Karpas-422 (cell line): ENCODE data around the gene ADORA1. TPM values are rescaled to one million over a fixed set of nuclear protein-coding genes. Genes with fewer than 3 reads are reported as not detected.
A peak's percentile ranks its signal among the peaks of the same experiment; 100 is the strongest.

Experiments
- DNase-seq: peaks from one replicate; pipeline ENCODE4 v3.0.0-alpha.2; 2015
- H2AFZ ChIP-seq: fragments of 200-600 bp; sonication (generic); 2 replicates; pipeline ENCODE4 v1.6.1; 2014; ENCODE audit warnings: antibody characterized with exemption, low read length, mixed read lengths
- H3K27ac ChIP-seq: fragments of 200-600 bp; sonication (generic); 2 replicates; pipeline ENCODE4 v1.5.1; 2014; ENCODE audit warnings: mild to moderate bottlenecking, low read length, moderate library complexity
- H3K27me3 ChIP-seq: fragments of 200-600 bp; sonication (generic); 2 replicates; pipeline ENCODE4 v1.6.1; 2014; ENCODE audit warnings: low read length, mixed read lengths
- H3K36me3 ChIP-seq: fragments of 200-600 bp; sonication (generic); 2 replicates; pipeline ENCODE4 v1.6.1; 2014; ENCODE audit warnings: low read length, mixed read lengths; ENCODE audit not compliant: insufficient read depth
- H3K4me1 ChIP-seq: fragments of 200-600 bp; sonication (generic); 2 replicates; pipeline ENCODE4 v1.6.1; 2014; ENCODE audit warnings: mild to moderate bottlenecking, low read length, mixed read lengths
- H3K4me2 ChIP-seq: fragments of 200-600 bp; sonication (generic); 2 replicates; pipeline ENCODE4 v1.6.1; 2014; ENCODE audit warnings: low read length, low read depth, mild to moderate bottlenecking; ENCODE audit not compliant: poor library complexity, severe bottlenecking
- H3K4me3 ChIP-seq: fragments of 200-600 bp; sonication (generic); 2 replicates; pipeline ENCODE4 v1.5.1; 2014; ENCODE audit warnings: mild to moderate bottlenecking, antibody characterized with exemption, low read length, mixed read lengths
- H3K79me2 ChIP-seq: fragments of 200-600 bp; sonication (generic); 2 replicates; pipeline ENCODE4 v1.6.1; 2014; ENCODE audit warnings: mild to moderate bottlenecking, low read length, mixed read lengths
- H3K9ac ChIP-seq: fragments of 200-600 bp; sonication (generic); 2 replicates; pipeline ENCODE4 v1.6.0; 2014; ENCODE audit warnings: low read length
- H3K9me2 ChIP-seq: fragments of 200-600 bp; sonication (generic), shearing (Covaris generic); replicated peaks from 2 replicates; pipeline ENCODE4 v1.6.0; 2014; ENCODE audit warnings: mild to moderate bottlenecking, low read length, moderate library complexity; ENCODE audit not compliant: insufficient read depth
- H3K9me3 ChIP-seq: fragments of 300-700, 200-600 bp; sonication (generic); 2 replicates; pipeline ENCODE4 v1.6.1; 2014; ENCODE audit warnings: low read length, mixed read lengths
- H4K20me1 ChIP-seq: fragments of 200-600 bp; sonication (generic); 2 replicates; pipeline ENCODE4 v1.6.1; 2014; ENCODE audit warnings: mild to moderate bottlenecking, antibody characterized with exemption, low read length, low read depth; ENCODE audit not compliant: insufficient read depth
- total RNA-seq: library from RNA; depleted of rRNA; stranded (reverse); fragments of >200 nt; shearing (Covaris generic); gene quantifications from 2 replicates; pipeline ENCODE4 v1.2.3, GENCODE V29; 2014; ENCODE audit warnings: low replicate concordance

The ADORA1 gene
- total RNA-seq, 1 experiment from 2014 or later, result not detected

DNA sequence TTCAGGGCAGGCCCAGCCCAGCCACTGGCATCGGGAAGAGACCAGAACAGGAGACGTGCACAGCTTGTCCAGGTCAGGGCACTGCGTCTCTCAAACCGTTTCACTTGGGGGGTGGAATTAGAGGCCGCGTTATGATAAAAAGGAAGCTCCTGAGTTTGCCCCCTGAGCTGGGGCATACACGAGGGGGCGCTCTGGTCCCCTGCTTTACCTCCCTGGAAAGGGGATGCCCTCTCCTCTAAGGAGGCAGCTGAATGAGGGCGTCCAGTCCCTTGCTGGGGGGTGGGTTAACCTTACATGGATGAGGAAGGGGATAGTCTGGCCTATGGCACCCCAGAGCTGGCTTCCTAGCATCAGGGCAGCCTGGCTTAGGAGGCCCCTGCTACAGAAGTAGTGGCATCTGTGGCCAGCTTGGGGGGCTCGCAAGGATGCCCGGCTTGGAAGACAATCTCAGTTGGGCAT lies 44.0 kb upstream of the ADORA1 start:
- no peak overlapping the region for H2AFZ ChIP-seq
- H3K36me3 ChIP-seq, result no peaks in the 10 kb centered on the region
- 0 out of 2 replicates have a peak, but pooled peaks cover 3% of the 10 kb centered on the region for H3K4me1 ChIP-seq
- no peak overlapping the region for H3K4me3 ChIP-seq
- H4K20me1 ChIP-seq, result no peaks in the 10 kb centered on the region
- H3K9me2 ChIP-seq, result no peaks in the 10 kb centered on the region
- no peak overlapping the region for H3K27ac ChIP-seq
- no peaks in the 10 kb centered on the region for H3K79me2 ChIP-seq
- peak; percentile 49 for DNase-seq
- H3K27me3 ChIP-seq, result no peaks in the 10 kb centered on the region
- H3K9me3 ChIP-seq, result no peaks in the 10 kb centered on the region
- no peak overlapping the region for H3K9ac ChIP-seq
- H3K4me2 ChIP-seq, result no peak overlapping the region

DNA sequence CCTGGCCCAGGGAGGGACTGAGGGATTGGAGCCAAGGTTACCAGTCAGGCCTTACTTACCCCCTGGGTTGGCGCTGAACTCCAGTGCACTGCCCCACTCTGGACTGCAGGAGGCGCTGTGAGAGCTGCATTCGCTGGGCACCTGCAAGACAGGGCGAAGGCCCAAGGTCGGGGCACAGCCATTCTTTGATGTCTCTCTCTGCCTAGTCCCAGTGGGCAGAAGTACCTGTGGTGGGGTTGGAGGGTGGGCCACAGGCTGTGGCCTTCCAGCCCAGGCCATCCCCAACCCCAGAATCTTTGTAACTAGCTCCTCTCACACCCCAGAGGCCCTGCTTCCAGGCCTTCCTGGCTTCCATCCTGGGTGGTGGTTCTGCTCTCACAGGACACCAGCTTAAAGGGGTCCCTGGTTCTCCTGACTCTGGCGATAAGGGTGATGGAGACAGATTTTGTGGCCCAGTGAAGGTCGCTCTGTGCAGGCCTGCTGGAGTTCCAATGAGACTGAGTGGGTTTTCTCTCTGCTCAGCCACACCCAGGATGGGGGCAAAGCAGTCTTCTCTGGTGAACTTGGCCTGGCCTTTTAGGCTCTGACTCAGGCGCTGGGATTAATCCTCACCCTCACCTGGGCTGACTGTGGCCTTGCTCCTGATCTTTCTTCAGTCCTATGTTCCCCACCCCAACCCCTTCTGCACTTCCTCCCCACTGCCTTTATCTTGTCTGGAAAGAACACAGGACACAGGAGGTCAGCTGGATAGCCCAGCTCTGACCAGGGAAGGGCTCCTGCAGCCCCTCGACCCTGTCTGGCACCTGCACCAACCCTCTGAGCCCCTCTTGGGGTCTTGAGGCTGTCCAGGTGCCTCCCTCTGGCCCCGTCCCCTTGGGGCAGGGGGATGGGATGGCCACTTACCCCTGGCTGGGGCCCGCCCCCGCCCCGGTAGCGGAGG lies 42.7 kb upstream of the ADORA1 start:
- Histone ChIP-seq H2AFZ (peak overlapping the region; percentile 32; the same call in 1 of the 2 replicates), H3K27me3 (no peaks in the 10 kb centered on the region), H3K4me2 (no peak overlapping the region), H3K4me1 (peaks cover 6% of the 10 kb centered on the region), H3K9ac (no peak overlapping the region), H4K20me1 (no peaks in the 10 kb centered on the region), H3K4me3 (no peak overlapping the region), H3K36me3 (no peaks in the 10 kb centered on the region), H3K9me2 (no peaks in the 10 kb centered on the region), H3K79me2 (no peaks in the 10 kb centered on the region), H3K27ac (no peak overlapping the region), H3K9me3 (no peaks in the 10 kb centered on the region)
- peak; percentile 91 for DNase-seq

DNA sequence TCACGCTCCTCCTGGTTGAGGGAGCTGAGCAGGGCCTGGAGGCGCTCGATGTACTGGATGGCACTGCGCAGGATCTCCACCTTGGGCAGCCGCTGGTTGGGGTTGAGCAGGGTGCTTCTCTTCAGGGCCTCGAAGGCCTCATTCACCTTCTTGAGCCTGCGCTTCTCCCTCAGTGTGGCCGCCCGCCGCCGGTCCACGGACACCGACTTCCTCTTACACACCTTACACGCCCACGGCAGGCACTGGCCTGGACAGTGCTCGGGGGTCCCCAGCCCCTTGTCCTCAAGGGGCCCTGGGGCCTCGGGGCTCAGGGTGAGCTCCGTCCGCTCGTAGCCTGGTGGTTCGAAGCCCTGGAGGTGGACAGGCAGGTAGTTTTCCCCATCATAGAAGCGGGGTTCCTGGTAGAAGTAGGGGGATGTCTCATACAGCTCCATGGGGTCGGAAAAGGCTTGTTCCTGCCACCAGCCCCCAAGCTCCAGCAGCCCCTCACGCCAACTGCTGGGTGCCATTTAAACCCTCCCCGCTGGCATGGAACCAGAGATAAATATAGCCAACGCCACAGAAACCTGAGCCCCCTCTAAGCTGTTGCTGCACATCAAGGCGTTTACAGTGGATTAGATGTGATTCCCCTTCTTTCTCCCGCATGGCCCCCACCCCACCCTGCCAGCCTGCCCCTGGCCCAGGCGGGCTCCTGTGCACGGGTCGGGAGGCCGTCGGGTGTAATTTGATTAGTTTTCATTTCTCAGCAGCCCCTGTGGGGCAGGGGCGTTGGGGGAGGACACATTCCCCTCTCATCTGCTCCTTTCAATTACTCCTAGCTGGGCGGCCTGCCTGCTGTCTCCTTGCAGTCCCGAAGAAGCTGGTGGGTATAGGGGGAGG lies 41.8 kb upstream of the ADORA1 start, which contains the start of gene MYOG:
MYOG (minus strand) TSS at position 485 of the 879 bp plus-strand sequence; CDS start at position 434, 51 bp downstream.
- Histone ChIP-seq H3K9me3 (no peaks in the 10 kb centered on the region), H3K4me2 (no peak within 1 kb of the TSS), H4K20me1 (no peaks in the 10 kb centered on the region), H3K9me2 (no peaks in the 10 kb centered on the region), H3K36me3 (no peaks in the 10 kb centered on the region), H3K9ac (no peak within 1 kb of the TSS), H3K27me3 (no peaks in the 10 kb centered on the region), H3K4me3 (no peak within 1 kb of the TSS), H2AFZ (peak within 1 kb of the TSS; percentile 32; the same call in 1 of the 2 replicates), H3K4me1 (peaks cover 14% of the 10 kb centered on the region), H3K27ac (no peak within 1 kb of the TSS), H3K79me2 (no peaks in the 10 kb centered on the region)
- no peak for DNase-seq

DNA sequence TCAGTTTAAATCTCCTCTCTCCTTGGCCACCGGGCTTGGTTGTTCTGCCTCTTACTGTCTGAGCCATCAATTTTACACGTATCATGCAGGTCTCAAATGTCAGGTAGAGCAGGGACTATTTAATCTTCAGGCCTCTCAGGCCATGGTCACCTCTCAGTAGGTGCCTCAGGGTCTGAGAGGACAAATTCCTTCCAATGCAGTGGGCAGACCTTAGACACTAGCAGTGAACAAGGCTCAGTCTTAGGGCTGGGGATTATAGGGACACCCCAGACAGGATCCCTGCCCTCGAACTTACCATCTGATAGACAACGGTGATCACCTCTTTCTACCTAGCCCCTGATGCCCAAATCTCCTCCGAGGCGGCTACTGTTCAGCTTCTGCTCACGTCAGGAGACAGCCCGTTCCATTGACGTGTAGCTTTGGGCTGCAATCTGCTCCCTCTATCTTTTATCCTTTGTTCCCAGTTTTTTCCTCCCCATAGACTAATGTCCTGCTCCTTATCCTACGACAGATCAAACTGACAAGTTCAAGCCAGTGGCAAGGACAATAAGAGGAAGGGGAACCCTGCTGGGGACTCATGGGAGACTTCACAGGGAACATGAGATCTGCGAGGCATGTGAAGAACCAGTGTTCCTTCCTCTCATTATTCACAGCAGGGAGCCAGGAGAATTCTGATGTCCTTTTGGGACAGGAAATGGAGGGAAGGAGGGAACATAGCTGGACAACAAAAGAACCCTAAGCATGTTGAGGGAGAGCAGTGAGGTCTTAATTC lies 40.3 kb upstream of the ADORA1 start:
- Histone ChIP-seq H3K79me2 (no peaks in the 10 kb centered on the region), H3K9me2 (no peaks in the 10 kb centered on the region), H4K20me1 (no peaks in the 10 kb centered on the region), H3K27me3 (no peaks in the 10 kb centered on the region), H2AFZ (no peak overlapping the region), H3K9ac (no peak overlapping the region), H3K4me3 (no peak overlapping the region), H3K4me1 (peaks cover 17% of the 10 kb centered on the region), H3K9me3 (no peaks in the 10 kb centered on the region), H3K36me3 (no peaks in the 10 kb centered on the region), H3K27ac (no peak overlapping the region), H3K4me2 (no peak overlapping the region)
- no peak for DNase-seq

DNA sequence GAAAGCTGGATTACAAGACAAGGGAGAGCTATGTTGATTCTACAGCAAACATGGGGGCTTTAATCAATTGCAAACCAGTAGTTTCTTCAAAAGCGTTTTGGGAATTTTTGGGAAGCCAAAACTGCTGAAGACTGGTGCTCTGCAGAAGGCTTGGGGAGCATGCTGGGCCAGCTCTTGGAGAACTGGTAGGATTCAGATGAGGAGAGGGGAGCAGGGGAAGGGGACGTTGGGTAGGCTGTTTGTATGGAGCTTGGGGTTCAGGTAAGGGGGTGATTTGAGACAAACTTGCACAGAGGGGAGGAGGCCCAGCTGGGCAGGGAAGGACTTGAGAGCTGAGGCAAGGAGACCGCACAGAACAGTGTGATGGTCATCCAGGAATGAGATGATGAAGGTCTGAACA lies 39.1 kb upstream of the ADORA1 start:
- no peaks in the 10 kb centered on the region for H3K79me2 ChIP-seq
- no peak overlapping the region for H2AFZ ChIP-seq
- H3K4me1 ChIP-seq, result peaks cover 14% of the 10 kb centered on the region
- H3K9me2 ChIP-seq, result no peaks in the 10 kb centered on the region
- H3K36me3 ChIP-seq, result no peaks in the 10 kb centered on the region
- H3K27ac ChIP-seq, result no peak overlapping the region
- no peak for DNase-seq
- no peaks in the 10 kb centered on the region for H3K27me3 ChIP-seq
- no peak overlapping the region for H3K4me3 ChIP-seq
- H4K20me1 ChIP-seq, result no peaks in the 10 kb centered on the region
- no peak overlapping the region for H3K4me2 ChIP-seq
- no peak overlapping the region for H3K9ac ChIP-seq
- H3K9me3 ChIP-seq, result no peaks in the 10 kb centered on the region

DNA sequence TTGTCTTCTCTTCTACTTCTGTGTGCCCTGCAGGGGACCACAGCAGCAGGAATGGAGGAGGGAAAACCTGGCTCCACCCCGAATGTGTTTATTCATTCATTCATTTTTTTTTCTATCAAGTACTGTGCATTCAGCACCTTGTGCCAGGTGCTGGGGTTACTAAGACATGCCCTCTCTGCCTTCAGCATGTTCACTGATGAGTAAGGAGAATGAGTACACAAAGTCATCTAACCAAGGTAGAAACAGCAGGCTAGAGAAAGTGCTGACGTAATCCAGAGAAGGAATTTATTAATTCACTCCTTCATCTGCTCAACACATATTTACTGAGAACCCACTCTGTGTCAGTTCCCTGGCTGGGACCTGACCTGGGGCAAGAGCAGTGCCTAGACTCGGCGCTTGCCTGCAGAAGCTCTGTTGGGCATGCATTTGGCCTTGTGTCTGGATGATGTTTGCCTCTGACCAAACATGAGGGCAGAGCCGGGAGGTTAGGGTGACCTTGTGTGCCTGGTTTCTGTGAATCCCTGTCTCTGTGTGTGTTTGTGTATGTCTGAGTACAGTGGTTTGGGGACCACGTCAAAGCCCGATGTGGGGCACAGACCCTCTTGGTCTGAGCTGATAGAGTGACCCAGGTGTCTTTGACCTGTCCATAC lies 38.4 kb upstream of the ADORA1 start:
- Histone ChIP-seq H3K9me3 (no peaks in the 10 kb centered on the region), H3K79me2 (no peaks in the 10 kb centered on the region), H3K9ac (no peak overlapping the region), H3K4me1 (peaks cover 14% of the 10 kb centered on the region), H3K27ac (no peak overlapping the region), H3K4me2 (no peak overlapping the region), H3K36me3 (no peaks in the 10 kb centered on the region), H4K20me1 (no peaks in the 10 kb centered on the region), H3K27me3 (no peaks in the 10 kb centered on the region), H2AFZ (no peak overlapping the region), H3K4me3 (no peak overlapping the region), H3K9me2 (no peaks in the 10 kb centered on the region)
- no peak for DNase-seq

DNA sequence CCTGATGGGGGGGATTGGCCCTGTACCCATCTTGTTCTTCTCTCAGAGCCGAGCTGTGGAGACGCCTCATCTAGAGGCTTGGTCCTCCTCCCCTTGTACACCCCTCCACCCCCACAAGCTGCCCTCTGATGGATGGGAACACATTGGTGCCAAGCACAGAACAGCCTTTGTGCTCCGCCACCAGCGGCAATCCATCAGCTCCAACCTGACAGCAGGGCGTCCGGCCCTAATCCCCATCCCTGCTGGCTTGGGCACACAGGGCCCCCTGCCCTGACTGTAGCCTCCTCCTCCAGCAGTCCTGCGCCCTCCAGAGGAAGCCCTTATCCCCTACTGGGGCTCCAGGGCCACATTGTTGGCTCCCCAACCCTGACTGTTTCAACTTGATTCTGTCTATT lies 37.9 kb upstream of the ADORA1 start:
- no peaks in the 10 kb centered on the region for H3K9me2 ChIP-seq
- no peak overlapping the region for H2AFZ ChIP-seq
- H3K27ac ChIP-seq, result no peak overlapping the region
- H3K4me3 ChIP-seq, result no peak overlapping the region
- H3K9me3 ChIP-seq, result 0 out of 2 replicates have a peak, but pooled peaks cover under 1% of the 10 kb centered on the region
- H3K4me2 ChIP-seq, result no peak overlapping the region
- H3K9ac ChIP-seq, result no peak overlapping the region
- H3K36me3 ChIP-seq, result no peaks in the 10 kb centered on the region
- H3K27me3 ChIP-seq, result peaks cover 1% of the 10 kb centered on the region; the same call in 1 of the 2 replicates
- no peaks in the 10 kb centered on the region for H4K20me1 ChIP-seq
- H3K79me2 ChIP-seq, result no peaks in the 10 kb centered on the region
- DNase-seq, result no peak
- peaks cover 14% of the 10 kb centered on the region for H3K4me1 ChIP-seq
